WTC11 (cell line): ENCODE data around the gene GADD45GIP1. TPM values are rescaled to one million over a fixed set of nuclear protein-coding genes. Genes with fewer than 3 reads are reported as not detected.

ENCODE experiments used
- ATAC-seq: fragments of 200-7000 bp; cut with Tn5 transposase; 2 replicates; pipeline ENCODE4 v1.10.0; 2021; ENCODE audit warnings: mild to moderate bottlenecking, moderate library complexity
- CTCF ChIA-PET: fragments of 300-600 bp; sonication (Branson Sonifier 250); formaldehyde crosslinking; loops from one replicate; lab custom pipeline; 2021; ENCODE audit warnings: antibody characterized with exemption; lab: Charles Lee
- POLR2A ChIA-PET: fragments of 350-600 bp; sonication (Branson Sonifier 250); formaldehyde crosslinking; loops from one replicate; lab custom pipeline; 2021; ENCODE audit warnings: antibody characterized with exemption; lab: Charles Lee
- DNase-seq: peaks from one replicate; pipeline ENCODE4 v3.0.0; 2021; ENCODE audit warnings: low spot score
- H3K27ac Mint-ChIP-seq: 2 replicates; pipeline ENCODE4 v1.8.0; 2021; ENCODE audit warnings: mixed read lengths
- H3K27me3 Mint-ChIP-seq: 2 replicates; pipeline ENCODE4 v1.8.0; 2021; ENCODE audit warnings: low read depth, mild to moderate bottlenecking, moderate library complexity, mixed read lengths
- H3K36me3 Mint-ChIP-seq: 2 replicates; pipeline ENCODE4 v1.8.0; 2021; ENCODE audit warnings: mixed read lengths
- H3K4me1 Mint-ChIP-seq: 2 replicates; pipeline ENCODE4 v1.8.0; 2022; ENCODE audit warnings: mixed read lengths
- H3K4me3 Mint-ChIP-seq: 2 replicates; pipeline ENCODE4 v1.8.0; 2021; ENCODE audit warnings: mild to moderate bottlenecking, moderate library complexity, mixed read lengths
- H3K9me3 Mint-ChIP-seq: 2 replicates; pipeline ENCODE4 v1.8.0; 2021; ENCODE audit warnings: mixed read lengths
- AFF4 ChIP-seq: sonication (generic); formaldehyde crosslinking; IDR thresholded peaks from 2 replicates; pipeline ENCODE4 v1.8.1; 2023; ENCODE audit warnings: mild to moderate bottlenecking, missing genetic modification reagents, borderline replicate concordance
- ATF3 ChIP-seq: sonication (generic); formaldehyde crosslinking; conservative IDR thresholded peaks from 2 replicates; pipeline ENCODE4 v1.8.1; 2022; ENCODE audit warnings: mild to moderate bottlenecking, missing genetic modification reagents
- ATF6 ChIP-seq: sonication (generic); formaldehyde crosslinking; IDR thresholded peaks from 2 replicates; pipeline ENCODE4 v1.8.1; 2023; ENCODE audit warnings: mild to moderate bottlenecking, missing genetic modification reagents
- CBFB ChIP-seq: sonication (generic); formaldehyde crosslinking; IDR thresholded peaks from 2 replicates; pipeline ENCODE4 v1.8.1; 2022; ENCODE audit warnings: mild to moderate bottlenecking, low read depth, missing genetic modification reagents
- CDX4 ChIP-seq: fragments of 250-450 bp; sonication (Bioruptor Pico); IDR thresholded peaks from 2 replicates; pipeline ENCODE4 v1.9.0; 2021; ENCODE audit warnings: moderate library complexity, mild to moderate bottlenecking, inconsistent platforms, borderline replicate concordance
- ERG ChIP-seq: fragments of 250-450 bp; sonication (Bioruptor Pico); IDR thresholded peaks from 2 replicates; pipeline ENCODE4 v1.8.0; 2021; ENCODE audit warnings: mild to moderate bottlenecking
- FOXK1 ChIP-seq: sonication (generic); formaldehyde crosslinking; IDR thresholded peaks from 2 replicates; pipeline ENCODE4 v1.8.0; 2022; ENCODE audit warnings: mild to moderate bottlenecking, moderate library complexity, missing genetic modification reagents
- FOXP4 ChIP-seq: sonication (generic); formaldehyde crosslinking; IDR thresholded peaks from 2 replicates; pipeline ENCODE4 v1.8.0; 2022; ENCODE audit warnings: mild to moderate bottlenecking, missing genetic modification reagents
- HMGA2 ChIP-seq: fragments of 250-450 bp; sonication (Bioruptor Pico); IDR thresholded peaks from 2 replicates; pipeline ENCODE4 v1.4.0; 2021; ENCODE audit warnings: mild to moderate bottlenecking, moderate library complexity
- JUN ChIP-seq: sonication (generic); formaldehyde crosslinking; IDR thresholded peaks from 2 replicates; pipeline ENCODE4 v1.8.0; 2023; ENCODE audit warnings: mild to moderate bottlenecking, missing genetic modification reagents
- MAX ChIP-seq: sonication (generic); formaldehyde crosslinking; IDR thresholded peaks from 2 replicates; pipeline ENCODE4 v1.8.0; 2022; ENCODE audit warnings: mild to moderate bottlenecking, missing genetic modification reagents
- NR2C2 ChIP-seq: sonication (generic); formaldehyde crosslinking; IDR thresholded peaks from 2 replicates; pipeline ENCODE4 v1.8.0; 2022; ENCODE audit warnings: mild to moderate bottlenecking, missing genetic modification reagents
- OVOL2 ChIP-seq: fragments of 250-450 bp; sonication (Bioruptor Pico); IDR thresholded peaks from 2 replicates; pipeline ENCODE4 v1.9.0; 2021; ENCODE audit warnings: mild to moderate bottlenecking, borderline replicate concordance
- RELA ChIP-seq: sonication (generic); formaldehyde crosslinking; IDR thresholded peaks from 2 replicates; pipeline ENCODE4 v1.8.1; 2022; ENCODE audit warnings: missing genetic modification reagents, mild to moderate bottlenecking, borderline replicate concordance
- USF2 ChIP-seq: sonication (generic); formaldehyde crosslinking; IDR thresholded peaks from 2 replicates; pipeline ENCODE4 v1.8.1; 2023; ENCODE audit warnings: mild to moderate bottlenecking, missing genetic modification reagents, moderate library complexity
- ZNF317 ChIP-seq: sonication (generic); formaldehyde crosslinking; IDR thresholded peaks from 2 replicates; pipeline ENCODE4 v1.8.1; 2023; ENCODE audit warnings: low read depth, mild to moderate bottlenecking, moderate library complexity, missing genetic modification reagents, borderline replicate concordance
- ZNF396 ChIP-seq: fragments of 250-450 bp; sonication (Bioruptor Pico); IDR thresholded peaks from 2 replicates; pipeline ENCODE4 v1.8.0; 2021; ENCODE audit warnings: mild to moderate bottlenecking, moderate library complexity, borderline replicate concordance
- total RNA-seq: library from RNA; stranded (reverse); gene quantifications from 3 replicates; pipeline ENCODE4 v1.2.3, GENCODE V29; 2021

GADD45GIP1 gene
- total RNA-seq, 1 experiment from 2014 or later = 54.4 TPM

- TF ChIP-seq ERG (CRISPR knock-in tag) = no peak
These were observed 33.4 kb upstream of the GADD45GIP1 start (continued) for GRCh38 chr19:12990431-12990830.

- Mint-ChIP-seq H3K27ac (no peak overlapping the region), H3K36me3 (no peaks in the 10 kb centered on the region), H3K27me3 (peaks cover 55% of the 10 kb centered on the region), H3K4me1 (peaks cover 9% of the 10 kb centered on the region)
- POLR2A ChIA-PET = no interaction called here
- no peak for ATAC-seq
- no peak for TF ChIP-seq OVOL2 (CRISPR knock-in tag)
- no peak for TF ChIP-seq ATF3 (CRISPR knock-in tag)
- TF ChIP-seq HMGA2 (CRISPR knock-in tag) = no peak
- no peak for TF ChIP-seq RELA (CRISPR knock-in tag)
- TF ChIP-seq, all 79 proteins: peak for 0
- Mint-ChIP-seq H3K9me3 (no peaks in the 10 kb centered on the region), H3K4me3 (no peak overlapping the region)
- no peak for DNase-seq
- CTCF ChIA-PET = no interaction called here
These were observed 30.8 kb upstream of the GADD45GIP1 start for GRCh38 chr19:12987781-12988180.

GRCh38 chr19:12987190-12987589 lies 30.2 kb upstream of the GADD45GIP1 start:
- ChIA-PET CTCF (interaction anchor here (2.2 kb wide), 1 partner anchor 10 kb away, joined by 18 read pairs; no protein-coding TSS in a partner anchor), POLR2A (no interaction called here)
- Mint-ChIP-seq H3K27me3 (peaks cover 50% of the 10 kb centered on the region), H3K36me3 (no peaks in the 10 kb centered on the region), H3K4me1 (peaks cover 9% of the 10 kb centered on the region), H3K27ac (no peak overlapping the region), H3K9me3 (no peaks in the 10 kb centered on the region), H3K4me3 (no peak overlapping the region)
- ATAC-seq (no peak), DNase-seq (no peak)
- TF ChIP-seq CBFB (no peak), ZNF317 (CRISPR knock-in tag) (no peak)

- H3K9me3 Mint-ChIP-seq = no peaks in the 10 kb centered on the region
- H3K4me3 Mint-ChIP-seq = no peak overlapping the region
- CTCF ChIA-PET = interaction anchor here (1.6 to 4.6 kb wide), 7 partner anchors 10 to 108 kb away, joined by 6 to 66 read pairs (median 18); no protein-coding TSS in a partner anchor
- H3K27me3 Mint-ChIP-seq = peaks cover 45% of the 10 kb centered on the region
- H3K4me1 Mint-ChIP-seq = peaks cover 9% of the 10 kb centered on the region
- H3K27ac Mint-ChIP-seq = no peak overlapping the region
- DNase-seq (no peak), ATAC-seq (no peak)
- no peaks in the 10 kb centered on the region for H3K36me3 Mint-ChIP-seq
- POLR2A ChIA-PET = no interaction called here
- TF ChIP-seq NR2C2 (CRISPR knock-in tag) (no peak), AFF4 (CRISPR knock-in tag) (no peak), FOXP4 (no peak), USF2 (no peak), ZNF396 (CRISPR knock-in tag) (no peak), ERG (CRISPR knock-in tag) (no peak), MAX (CRISPR knock-in tag) (no peak), ATF6 (CRISPR knock-in tag) (no peak), CDX4 (no peak), FOXK1 (CRISPR knock-in tag) (no peak), JUN (CRISPR knock-in tag) (no peak)
These were observed 29.7 kb upstream of the GADD45GIP1 start for GRCh38 chr19:12986726-12987125.
